Stomach smooth muscle (tissue), 2 donors: Measurements from ENCODE around the gene PPIL4.
"Not testable (repeated sequence)": the region's sequence is repeated elsewhere in the genome, so short reads cannot be mapped to it uniquely, and the experiment has no call there.

Experiments used
- H3K27ac ChIP-seq: one replicate; pipeline ENCODE4 v1.7.0; 2013; ENCODE audit warnings: mild to moderate bottlenecking, low read length, inconsistent platforms
- H3K27me3 ChIP-seq, 2 donors: one replicate each; pipeline ENCODE4 v1.7.0; 2013; ENCODE audit warnings: low read length in 2 of 2; ENCODE audit not compliant: insufficient read depth in 2 of 2, control insufficient read depth in 1 of 2
- H3K36me3 ChIP-seq, 2 donors: one replicate each; pipeline ENCODE4 v1.7.0; 2013; ENCODE audit warnings: low read length in 2 of 2; ENCODE audit not compliant: control insufficient read depth in 2 of 2, insufficient read depth in 2 of 2
- H3K4me1 ChIP-seq: one replicate; pipeline ENCODE4 v1.7.0; 2013; ENCODE audit warnings: low read length; ENCODE audit not compliant: control insufficient read depth, insufficient read depth
- H3K4me3 ChIP-seq, 2 donors: one replicate each; pipeline ENCODE4 v1.7.0; 2013; ENCODE audit warnings: low read length in 2 of 2
- H3K9ac ChIP-seq, 2 donors: one replicate each; pipeline ENCODE4 v1.7.0; 2013; ENCODE audit warnings: low read length in 2 of 2, mild to moderate bottlenecking in 1 of 2
- H3K9me3 ChIP-seq, 2 donors: one replicate each; pipeline ENCODE4 v1.7.0; 2013; ENCODE audit warnings: low read length in 2 of 2; ENCODE audit not compliant: control insufficient read depth in 2 of 2
- donor health status: healthy.
- donor health status: Pancreatic carcinoma.

The PPIL4 gene

DNA sequence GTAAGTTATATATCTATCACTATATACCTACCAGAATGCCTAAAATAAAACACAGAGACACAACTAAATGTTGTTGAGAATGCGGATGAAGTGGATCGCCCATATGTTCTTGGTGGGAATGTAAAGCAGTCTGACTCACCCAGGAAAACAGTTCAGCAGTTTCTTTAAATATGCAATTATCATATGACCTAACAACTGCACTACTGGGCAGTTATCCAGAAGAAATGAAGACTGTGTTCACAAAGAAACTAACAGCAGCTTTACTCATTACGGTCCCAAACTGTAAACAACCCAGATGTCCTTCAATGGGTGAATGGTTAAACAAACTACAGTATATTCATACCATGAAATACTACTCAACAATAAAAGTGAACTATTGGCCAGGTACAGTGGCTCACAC is 46.8 kb downstream of the PPIL4 start:
- Histone ChIP-seq H3K9me3 (no peaks in the 10 kb centered on the region), H3K4me1 (no peaks in the 10 kb centered on the region), H3K9ac (no peak overlapping the region), H3K4me3 (no peak overlapping the region), H3K27me3 (no peaks in the 10 kb centered on the region), H3K36me3 (peaks cover 0 to 4% of the 10 kb centered on the region in 2 donors), H3K27ac (no peak overlapping the region)

DNA sequence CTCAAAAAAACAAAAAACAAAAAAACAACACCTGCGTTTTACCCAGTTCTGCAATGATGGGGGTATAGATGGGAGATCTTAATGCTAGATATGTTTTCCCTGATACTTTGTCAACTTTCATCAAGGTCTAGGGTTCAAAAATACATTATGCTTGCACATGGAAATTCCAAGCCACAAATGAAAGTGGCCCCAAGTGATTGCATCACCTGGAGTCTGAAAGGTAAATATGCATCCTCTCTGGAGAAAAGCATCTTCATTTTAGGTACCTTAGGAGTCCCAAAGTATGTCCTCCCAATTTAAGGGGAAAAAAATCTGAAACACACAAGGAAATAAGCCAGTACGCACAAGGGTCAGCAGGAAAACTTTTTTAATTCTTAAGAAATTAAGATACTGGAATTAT is 48.5 kb downstream of the PPIL4 start:
- Histone ChIP-seq H3K9me3 (no peaks in the 10 kb centered on the region), H3K27me3 (no peaks in the 10 kb centered on the region), H3K27ac (no peak overlapping the region), H3K4me3 (no peak overlapping the region), H3K4me1 (no peaks in the 10 kb centered on the region), H3K9ac (no peak overlapping the region), H3K36me3 (no peaks in the 10 kb centered on the region)

DNA sequence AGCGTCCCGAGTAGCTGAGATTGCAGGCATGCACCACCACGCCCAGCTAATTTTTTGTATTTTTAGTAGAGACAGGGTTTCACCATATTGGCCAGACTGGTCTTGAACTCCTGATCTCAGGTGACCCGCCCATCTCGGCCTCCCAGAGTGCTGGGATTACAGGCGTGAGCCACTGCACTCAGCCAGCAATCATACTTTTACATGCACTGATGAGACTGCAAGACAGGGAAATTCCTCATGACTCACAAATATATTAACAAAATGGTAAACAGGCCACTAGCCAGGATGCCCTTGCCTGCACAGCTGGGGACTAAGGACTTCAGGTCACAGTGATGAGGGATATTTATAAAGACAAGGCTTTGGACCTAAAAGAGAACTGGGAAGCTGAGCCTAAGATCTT is 49.2 kb downstream of the PPIL4 start:
- not testable (repeated sequence) for H3K9me3 ChIP-seq, H3K36me3 ChIP-seq, H3K27ac ChIP-seq, H3K9ac ChIP-seq, H3K27me3 ChIP-seq, H3K4me1 ChIP-seq, H3K4me3 ChIP-seq

DNA sequence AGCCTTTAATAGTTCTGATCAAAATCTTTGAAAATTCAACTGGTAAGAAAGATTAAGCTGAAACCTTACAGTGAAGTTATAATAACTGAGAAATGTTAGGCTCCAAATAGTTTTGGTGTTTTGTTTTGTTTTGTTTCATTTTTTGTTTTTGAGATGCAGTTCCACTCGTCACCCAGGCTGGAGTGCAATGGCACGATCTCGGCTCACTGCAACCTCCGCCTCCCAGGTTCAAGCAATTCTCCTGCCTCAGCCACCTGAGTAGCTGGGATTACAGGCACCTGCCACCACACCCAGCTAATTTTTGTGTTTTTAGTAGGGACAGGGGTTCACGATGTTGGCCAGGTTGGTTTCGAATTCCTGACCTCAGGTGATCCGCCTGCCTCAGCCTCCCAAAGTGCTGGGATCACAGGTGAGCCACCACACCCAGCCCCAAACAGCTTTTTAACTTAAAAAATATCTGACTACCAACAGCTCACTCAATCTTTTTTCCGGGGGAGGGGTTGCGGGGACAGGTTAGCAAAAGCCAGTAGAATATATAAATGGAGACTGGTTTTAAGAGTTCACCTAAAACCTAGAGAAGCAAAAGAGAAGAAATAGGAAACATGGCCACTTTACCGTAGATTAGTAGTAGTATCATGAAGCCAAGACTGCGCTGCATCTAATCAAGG is 50.4 kb downstream of the PPIL4 start:
- not testable (repeated sequence) for H3K9me3 ChIP-seq, H3K27ac ChIP-seq, H3K4me1 ChIP-seq, H3K9ac ChIP-seq, H3K4me3 ChIP-seq, H3K36me3 ChIP-seq, H3K27me3 ChIP-seq

DNA sequence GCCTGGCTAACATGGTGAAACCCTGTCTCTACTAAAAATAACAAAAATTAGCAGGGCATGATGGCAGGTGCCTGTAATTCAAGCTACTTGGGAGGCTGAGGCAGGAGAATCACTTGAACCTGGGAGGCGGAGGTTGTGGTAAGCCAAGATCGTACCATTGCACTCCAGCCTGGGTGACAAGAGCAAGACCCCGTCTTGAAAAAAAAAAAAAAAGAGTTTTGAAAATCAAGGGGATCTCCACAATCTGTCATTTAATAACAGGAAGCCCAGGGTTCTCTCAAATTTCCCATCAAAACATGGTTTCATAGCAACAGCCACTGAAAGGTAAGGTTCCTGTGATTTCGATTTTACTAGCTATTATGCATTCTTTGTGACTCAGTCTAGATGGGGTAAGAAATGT is 51.0 kb downstream of the PPIL4 start:
- not testable (repeated sequence) for H3K36me3 ChIP-seq, H3K4me1 ChIP-seq, H3K27ac ChIP-seq, H3K4me3 ChIP-seq, H3K27me3 ChIP-seq, H3K9me3 ChIP-seq, H3K9ac ChIP-seq

DNA sequence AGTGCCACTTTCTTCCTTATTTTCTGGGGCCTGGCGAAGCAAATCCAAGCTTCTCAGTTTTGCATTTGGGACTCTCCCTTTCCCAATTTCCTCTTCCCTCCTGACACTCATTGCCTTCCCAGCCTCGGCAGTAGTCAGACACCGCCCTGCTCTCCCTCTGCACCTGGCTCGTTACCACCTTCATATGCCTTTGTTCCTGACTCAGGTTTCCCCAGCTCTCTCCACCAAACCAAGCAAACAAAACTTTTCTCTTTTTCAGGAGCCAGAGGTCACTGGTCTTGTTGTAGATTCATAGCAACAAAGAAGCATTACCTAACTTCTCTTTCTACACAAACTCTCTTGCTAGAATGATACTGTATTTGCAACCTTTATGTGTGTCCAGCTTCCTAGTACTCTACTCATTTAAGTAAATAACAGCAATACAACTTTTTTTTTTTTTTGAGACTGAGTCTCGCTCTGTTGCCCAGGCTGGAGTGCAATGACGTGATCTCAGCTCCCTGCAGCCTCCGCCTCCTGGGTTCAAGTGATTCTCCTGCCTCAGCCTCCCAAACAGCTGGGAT is 52.0 kb downstream of the PPIL4 start:
- no peak overlapping the region for H3K4me3 ChIP-seq

DNA sequence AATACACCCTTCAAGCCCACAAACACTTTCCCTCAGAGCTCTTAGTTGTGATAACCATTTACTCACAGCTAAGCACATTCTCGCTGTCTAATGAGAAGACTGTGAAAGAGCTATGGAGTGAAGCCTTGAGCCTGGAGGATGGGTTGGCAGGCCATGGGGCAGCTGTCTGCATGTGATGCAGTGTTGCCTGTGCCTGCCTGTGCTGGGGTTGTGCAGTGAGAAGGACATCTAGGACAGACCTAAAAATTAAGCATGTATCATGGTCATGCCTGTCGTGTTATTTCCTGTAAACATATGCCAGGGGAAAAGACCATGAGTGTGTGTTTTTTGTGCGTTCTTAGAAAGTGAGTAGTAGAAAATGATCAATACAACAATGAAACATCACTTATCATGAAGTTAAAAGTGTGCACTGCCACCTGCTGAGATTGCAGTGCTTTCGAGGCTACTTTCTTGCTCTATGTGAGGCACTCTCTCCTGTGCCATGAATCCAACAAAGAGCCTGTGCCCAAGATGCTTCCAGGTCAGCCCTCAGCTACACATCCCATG is 53.0 kb downstream of the PPIL4 start:
- H3K4me3 ChIP-seq = no peak overlapping the region
- no peaks in the 10 kb centered on the region for H3K4me1 ChIP-seq
- H3K36me3 ChIP-seq = no peaks in the 10 kb centered on the region
- H3K9me3 ChIP-seq = no peaks in the 10 kb centered on the region
- H3K27me3 ChIP-seq = no peaks in the 10 kb centered on the region
- no peak overlapping the region for H3K9ac ChIP-seq
- no peak overlapping the region for H3K27ac ChIP-seq

More for the DNA sequence above, 52.0 kb downstream of the PPIL4 start:
- no peaks in the 10 kb centered on the region for H3K36me3 ChIP-seq
- H3K27ac ChIP-seq = no peak overlapping the region
- H3K9ac ChIP-seq = no peak overlapping the region
- no peaks in the 10 kb centered on the region for H3K4me1 ChIP-seq
- no peaks in the 10 kb centered on the region for H3K27me3 ChIP-seq
- no peaks in the 10 kb centered on the region for H3K9me3 ChIP-seq

DNA sequence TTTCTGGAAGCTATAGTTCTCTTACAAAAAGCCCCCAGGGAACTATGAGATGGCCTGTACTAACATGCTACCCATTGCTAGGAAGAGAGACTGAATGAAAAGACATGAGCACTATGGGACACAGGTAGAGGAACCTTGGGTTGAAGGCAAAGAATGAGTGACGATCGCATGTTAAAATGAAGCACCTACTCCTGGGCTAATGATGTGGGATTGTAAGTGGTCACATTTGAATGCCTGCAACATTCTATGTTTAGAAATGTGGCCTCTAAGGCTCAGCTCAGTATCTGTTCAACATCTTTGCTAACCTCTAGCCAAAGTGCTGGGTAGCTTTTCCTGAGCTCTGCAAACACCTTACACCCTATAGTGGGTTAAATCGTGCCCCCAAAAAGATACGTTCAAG is 55.9 kb downstream of the PPIL4 start:
- Histone ChIP-seq H3K27me3 (no peaks in the 10 kb centered on the region), H3K27ac (no peak overlapping the region), H3K4me1 (peaks cover 6% of the 10 kb centered on the region), H3K9ac (no peak overlapping the region), H3K4me3 (no peak overlapping the region), H3K9me3 (no peaks in the 10 kb centered on the region), H3K36me3 (no peaks in the 10 kb centered on the region)

DNA sequence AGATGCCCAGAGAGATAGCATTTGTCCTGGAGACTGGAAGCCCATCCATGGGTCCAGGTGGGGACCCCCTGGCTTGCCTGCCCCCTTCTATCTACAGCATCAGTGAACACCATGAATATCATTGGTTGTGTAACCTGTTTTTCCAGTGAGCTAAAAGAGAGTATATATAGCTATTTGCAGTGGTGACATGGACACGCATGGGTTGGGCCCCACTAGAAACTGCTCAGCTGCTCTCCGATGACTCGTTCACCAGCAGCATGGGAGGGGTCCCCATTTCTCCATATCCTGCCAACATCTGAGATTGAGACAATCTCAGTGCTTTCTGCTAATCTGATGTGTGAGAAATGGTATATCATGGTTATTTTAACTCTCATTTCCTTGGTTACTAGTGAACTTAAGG is 57.0 kb downstream of the PPIL4 start:
- H3K9ac ChIP-seq = no peak overlapping the region

DNA sequence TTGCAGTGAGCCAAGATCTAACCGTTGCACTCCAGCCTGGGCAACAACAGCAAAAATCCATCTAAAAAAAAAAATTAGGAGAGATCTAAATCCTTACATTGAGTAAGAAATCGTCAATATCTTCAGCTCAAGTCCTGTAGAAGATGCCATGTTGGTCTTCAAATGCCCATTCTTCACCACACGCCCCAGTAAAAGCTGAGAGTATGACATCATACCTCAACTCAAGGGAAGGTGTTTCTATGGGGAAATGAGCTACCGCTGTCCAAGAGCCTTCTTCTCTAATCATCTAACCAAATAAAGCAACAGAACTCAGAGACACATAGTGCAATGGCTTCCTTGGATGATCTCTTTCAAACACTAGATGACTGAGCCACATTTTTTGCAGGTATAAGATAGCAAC is 58.5 kb downstream of the PPIL4 start:
- Histone ChIP-seq H3K27me3 (no peaks in the 10 kb centered on the region), H3K27ac (no peak overlapping the region), H3K4me3 (no peak overlapping the region), H3K9ac (no peak overlapping the region), H3K36me3 (no peaks in the 10 kb centered on the region), H3K9me3 (no peaks in the 10 kb centered on the region), H3K4me1 (peaks cover 6% of the 10 kb centered on the region)

More for the DNA sequence above, 57.0 kb downstream of the PPIL4 start:
- Histone ChIP-seq H3K27ac (no peak overlapping the region), H3K36me3 (no peaks in the 10 kb centered on the region), H3K4me3 (no peak overlapping the region), H3K27me3 (no peaks in the 10 kb centered on the region), H3K9me3 (no peaks in the 10 kb centered on the region), H3K4me1 (peaks cover 6% of the 10 kb centered on the region)
